Ascending aorta (tissue), 2 donors: ENCODE measurements around the gene MKS1. TPM values are rescaled to one million over a fixed set of nuclear protein-coding genes. Genes with fewer than 3 reads are reported as not detected.
A peak's percentile ranks its signal among the peaks of the same experiment; 100 is the strongest.

Experiments used
- DNase-seq, 2 donors: peaks; one replicate each; pipeline ENCODE4 v3.0.0-alpha.2; 2019; ENCODE audit warnings: low spot score in 2 of 2
- H3K27ac ChIP-seq, 2 donors: fragments of 200-600 bp; sonication (generic); one replicate each; pipeline ENCODE4 v1.5.1; 2016 to 2017; ENCODE audit warnings: mild to moderate bottlenecking in 1 of 2
- H3K27me3 ChIP-seq: fragments of 200-600 bp; sonication (generic); one replicate; pipeline ENCODE4 v1.5.1; 2017
- H3K36me3 ChIP-seq, 2 donors: fragments of 200-600 bp; sonication (generic); one replicate each; pipeline ENCODE4 v1.5.1; 2016
- H3K4me1 ChIP-seq, 2 donors: fragments of 200-600 bp; sonication (generic); one replicate each; pipeline ENCODE4 v1.5.1; 2016 to 2017; ENCODE audit warnings: mild to moderate bottlenecking in 1 of 2
- H3K4me3 ChIP-seq, 2 donors: fragments of 200-600 bp; sonication (generic); one replicate each; pipeline ENCODE4 v1.5.1; 2016 to 2017; ENCODE audit warnings: mild to moderate bottlenecking in 1 of 2
- H3K9me3 ChIP-seq, 2 donors: fragments of 200-600 bp; sonication (generic); one replicate each; pipeline ENCODE4 v1.5.1; 2016
- intact Hi-C: fragments of 100-400 bp; cut with DNase I; formaldehyde crosslinking; loops from one replicate; pipeline ENCODE4 v1.15.1; 2023
- total RNA-seq: library from RNA; depleted of rRNA; stranded (reverse); fragments of >200 nt; gene quantifications from one replicate; pipeline ENCODE4 v1.1.0, GENCODE V29; 2016
- TF ChIP-seq, protein P1 (sequence below), 3 experiments: fragments of 200-600 bp in 2 of 3; fragments of 450-650 bp in 1 of 3; sonication (generic) in 2 of 3; IDR thresholded peaks; one replicate each; pipeline ENCODE4 v1.5.1; 2016 to 2019; ENCODE audit warnings: antibody characterized with exemption in 3 of 3, mild to moderate bottlenecking in 1 of 3, moderate library complexity in 1 of 3

Gene MKS1
- total RNA-seq, 1 donor from 2014 or later: 1.5 TPM

GRCh38 chr17:58166682-58167081 lies 52.4 kb downstream of the MKS1 start, which contains the start of gene OR4D2:
OR4D2 (plus strand) TSS chr17:58166982; CDS start chr17:58169656, 2,674 bp downstream.
- Histone ChIP-seq H3K4me3 (no peak within 1 kb of the TSS), H3K27ac (no peak within 1 kb of the TSS), H3K9me3 (no peaks in the 10 kb centered on the region), H3K27me3 (no peaks in the 10 kb centered on the region), H3K36me3 (no peaks in the 10 kb centered on the region), H3K4me1 (no peaks in the 10 kb centered on the region)
- DNase-seq: no peak
- TF ChIP-seq, protein P1, sequence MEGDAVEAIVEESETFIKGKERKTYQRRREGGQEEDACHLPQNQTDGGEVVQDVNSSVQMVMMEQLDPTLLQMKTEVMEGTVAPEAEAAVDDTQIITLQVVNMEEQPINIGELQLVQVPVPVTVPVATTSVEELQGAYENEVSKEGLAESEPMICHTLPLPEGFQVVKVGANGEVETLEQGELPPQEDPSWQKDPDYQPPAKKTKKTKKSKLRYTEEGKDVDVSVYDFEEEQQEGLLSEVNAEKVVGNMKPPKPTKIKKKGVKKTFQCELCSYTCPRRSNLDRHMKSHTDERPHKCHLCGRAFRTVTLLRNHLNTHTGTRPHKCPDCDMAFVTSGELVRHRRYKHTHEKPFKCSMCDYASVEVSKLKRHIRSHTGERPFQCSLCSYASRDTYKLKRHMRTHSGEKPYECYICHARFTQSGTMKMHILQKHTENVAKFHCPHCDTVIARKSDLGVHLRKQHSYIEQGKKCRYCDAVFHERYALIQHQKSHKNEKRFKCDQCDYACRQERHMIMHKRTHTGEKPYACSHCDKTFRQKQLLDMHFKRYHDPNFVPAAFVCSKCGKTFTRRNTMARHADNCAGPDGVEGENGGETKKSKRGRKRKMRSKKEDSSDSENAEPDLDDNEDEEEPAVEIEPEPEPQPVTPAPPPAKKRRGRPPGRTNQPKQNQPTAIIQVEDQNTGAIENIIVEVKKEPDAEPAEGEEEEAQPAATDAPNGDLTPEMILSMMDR (IDR thresholded peaks at IDR 0.05): no peak
- intact Hi-C loops: no loop called here

DNA sequence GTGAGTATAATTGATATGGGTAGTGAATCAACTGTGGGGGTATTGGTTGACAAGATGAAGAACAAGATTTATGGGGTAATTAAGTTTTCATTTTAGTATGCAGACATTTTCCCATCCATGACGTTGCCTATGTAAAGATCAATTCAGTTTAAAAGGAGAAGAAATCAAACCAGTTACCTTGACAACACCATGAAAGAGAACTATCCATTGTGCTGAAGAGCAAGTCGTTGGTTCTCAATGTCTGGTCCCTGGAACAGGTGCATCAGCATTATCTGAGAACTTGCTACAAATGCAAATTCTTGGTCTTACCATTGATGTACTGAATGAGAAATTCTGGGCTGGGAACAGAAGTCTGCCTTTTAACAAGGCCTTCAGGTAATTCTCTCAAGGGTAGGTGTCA lies 53.1 kb downstream of the MKS1 start:
- intact Hi-C loops: no loop called here
- H3K4me3 ChIP-seq: no peak overlapping the region
- H3K36me3 ChIP-seq: no peaks in the 10 kb centered on the region
- no peak for DNase-seq
- H3K9me3 ChIP-seq: no peaks in the 10 kb centered on the region
- no peaks in the 10 kb centered on the region for H3K27me3 ChIP-seq
- H3K4me1 ChIP-seq: no peaks in the 10 kb centered on the region
- H3K27ac ChIP-seq: no peak overlapping the region
- TF ChIP-seq, protein P1 (IDR thresholded peaks at IDR 0.05): no peak

GRCh38 chr17:58161566-58161965 lies 57.5 kb downstream of the MKS1 start:
- TF ChIP-seq, protein P1 (IDR thresholded peaks at IDR 0.05): no peak

GRCh38 chr17:58158181-58158580 lies 60.9 kb downstream of the MKS1 start:
- Histone ChIP-seq H3K36me3 (no peaks in the 10 kb centered on the region), H3K4me3 (no peak overlapping the region), H3K4me1 (no peaks in the 10 kb centered on the region), H3K27me3 (no peaks in the 10 kb centered on the region), H3K9me3 (no peaks in the 10 kb centered on the region), H3K27ac (no peak overlapping the region)
- no peak for DNase-seq
- TF ChIP-seq, protein P1 (IDR thresholded peaks at IDR 0.05): no peak
- intact Hi-C loops: no loop called here

More at GRCh38 chr17:58161566-58161965, 57.5 kb downstream of the MKS1 start:
- no peaks in the 10 kb centered on the region for H3K9me3 ChIP-seq
- H3K27ac ChIP-seq: no peak overlapping the region
- no peaks in the 10 kb centered on the region for H3K36me3 ChIP-seq
- no peak for DNase-seq
- H3K27me3 ChIP-seq: no peaks in the 10 kb centered on the region
- intact Hi-C loops: no loop called here
- no peak overlapping the region for H3K4me3 ChIP-seq
- H3K4me1 ChIP-seq: no peaks in the 10 kb centered on the region

GRCh38 chr17:58156839-58157803 lies 61.9 kb downstream of the MKS1 start:
- DNase-seq: no peak
- intact Hi-C loops: no loop called here
- Histone ChIP-seq H3K4me1 (no peaks in the 10 kb centered on the region), H3K4me3 (peak overlapping the region; percentile 44 to 55), H3K36me3 (no peaks in the 10 kb centered on the region), H3K9me3 (no peaks in the 10 kb centered on the region), H3K27ac (no peak overlapping the region), H3K27me3 (no peaks in the 10 kb centered on the region)
- TF ChIP-seq, protein P1 (IDR thresholded peaks at IDR 0.05): no peak

Other genes with a start within 250 kb of the MKS1 start
- gene VEZF1, start 231.0 kb downstream of the MKS1 start, total RNA-seq: 47.4 TPM
- gene SRSF1, start 212.0 kb downstream of the MKS1 start, total RNA-seq: 89.4 TPM
- gene DYNLL2, start 135.8 kb downstream of the MKS1 start, total RNA-seq: 15.3 TPM
- not detected for gene OR4D1, start 70.9 kb downstream of the MKS1 start, total RNA-seq
- gene OR4D2, start 52.3 kb downstream of the MKS1 start, total RNA-seq: not detected
- gene EPX, start 26.5 kb downstream of the MKS1 start, total RNA-seq: not detected
- not detected for gene LPO, start 19.3 kb upstream of the MKS1 start, total RNA-seq
- 1.8 TPM for gene MPO, start 61.7 kb upstream of the MKS1 start, total RNA-seq
- 22.4 TPM for gene TSPOAP1, start 109.5 kb upstream of the MKS1 start, total RNA-seq
- gene SUPT4H1, start 132.9 kb upstream of the MKS1 start, total RNA-seq: 18.0 TPM
- gene RNF43, start 198.3 kb upstream of the MKS1 start, total RNA-seq: 0.53 TPM